Liver (tissue), 3 donors: ENCODE results near the gene PTPN12.

Source experiments
- CTCF ChIP-seq: fragments of 150-350 bp; IDR thresholded peaks from 2 replicates; pipeline ENCODE4 v1.5.1; 2017; ENCODE audit warnings: improper control_type of control experiment, low read depth, low read length; ENCODE audit not compliant: missing input control
- FOXA1 ChIP-seq: IDR thresholded peaks from 2 replicates; pipeline ENCODE4 v1.6.1; 2016; ENCODE audit warnings: antibody characterized with exemption
- GABPA ChIP-seq, 2 donors: IDR thresholded peaks in 1 of 2; conservative IDR thresholded peaks in 1 of 2; 2 replicates each; pipeline ENCODE4 v1.6.1; 2016; ENCODE audit warnings: antibody characterized with exemption in 2 of 2, mild to moderate bottlenecking in 1 of 2, moderate library complexity in 1 of 2
- MAX ChIP-seq: IDR thresholded peaks from 2 replicates; pipeline ENCODE4 v1.6.1; 2016; ENCODE audit warnings: antibody characterized with exemption
- RAD21 ChIP-seq, 2 donors: IDR thresholded peaks; 2 replicates each; pipeline ENCODE4 v1.6.1; 2016; ENCODE audit warnings: antibody characterized with exemption in 2 of 2, mild to moderate bottlenecking in 2 of 2
- donor health status: healthy.
- donor health status: healthy.

GRCh38 chr7:77644774-77645173, 107.7 kb downstream of the PTPN12 start:
- no peak for TF ChIP-seq CTCF
- TF ChIP-seq MAX: no peak
- no peak for TF ChIP-seq RAD21 (IDR thresholded peaks at IDR 0.05)
- TF ChIP-seq GABPA (IDR thresholded peaks at IDR 0.05 in 1 of 2, conservative IDR thresholded peaks at IDR 0.05 in 1 of 2): no peak
- no peak for TF ChIP-seq FOXA1
